SJSA1 (cell line): ENCODE measurements around the gene SEZ6L. TPM values are rescaled to one million over a fixed set of nuclear protein-coding genes. Genes with fewer than 3 reads are reported as not detected.

Experiments used
- DNase-seq, 2 experiments: peaks; one replicate each; pipeline ENCODE4 v3.0.0-alpha.2; 2015 to 2020; ENCODE audit warnings: low spot score in 2 of 2, low read depth in 1 of 2
- H3K27ac ChIP-seq: fragments of 250-450 bp; sonication (Bioruptor Pico); 2 replicates; pipeline ENCODE4 v1.5.1; 2020; ENCODE audit warnings: mild to moderate bottlenecking, moderate library complexity
- H3K27me3 ChIP-seq: fragments of 250-450 bp; sonication (Bioruptor Pico); replicated peaks from 2 replicates; pipeline ENCODE4 v1.5.1; 2020; ENCODE audit warnings: mild to moderate bottlenecking, moderate library complexity
- H3K36me3 ChIP-seq: fragments of 250-450 bp; sonication (Bioruptor Pico); 2 replicates; pipeline ENCODE4 v1.5.1; 2020; ENCODE audit warnings: mild to moderate bottlenecking
- H3K4me1 ChIP-seq: fragments of 250-450 bp; sonication (Bioruptor Pico); replicated peaks from 2 replicates; pipeline ENCODE4 v1.6.1; 2021; ENCODE audit warnings: mild to moderate bottlenecking
- H3K4me3 ChIP-seq: fragments of 250-450 bp; sonication (Bioruptor Pico); 2 replicates; pipeline ENCODE4 v1.5.1; 2020; ENCODE audit warnings: mild to moderate bottlenecking
- H3K9me3 ChIP-seq: fragments of 250-450 bp; sonication (Bioruptor Pico); replicated peaks from 2 replicates; pipeline ENCODE4 v1.5.1; 2020; ENCODE audit warnings: mild to moderate bottlenecking
- total RNA-seq: library from RNA; depleted of rRNA; stranded (reverse); fragments of >200 nt; shearing (Covaris generic); gene quantifications from 2 replicates; pipeline ENCODE4 v1.2.3, GENCODE V29; 2014

SEZ6L gene
- total RNA-seq, 1 experiment from 2014 or later: not detected

DNA sequence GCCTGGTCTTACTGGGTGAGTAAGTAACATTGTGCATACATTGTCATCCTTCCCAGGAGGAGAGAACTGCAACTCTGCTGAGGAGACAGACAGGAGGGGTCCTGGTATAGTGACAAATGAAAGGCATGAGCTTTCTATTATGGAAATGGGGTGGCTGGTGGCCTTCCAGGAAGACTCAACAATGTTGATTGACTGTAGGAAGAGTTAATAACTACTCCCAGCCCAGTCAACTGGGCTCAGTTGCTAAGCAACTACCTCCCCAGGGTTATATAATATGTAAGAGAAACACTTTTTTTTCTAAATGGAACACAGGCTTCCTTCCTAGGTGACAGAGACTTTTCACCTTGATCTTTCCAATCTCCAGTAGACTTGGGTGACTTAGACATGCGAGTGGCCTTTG lies 28.2 kb downstream of the SEZ6L start:
- H3K4me1 ChIP-seq: no peaks in the 10 kb centered on the region
- no peak overlapping the region for H3K4me3 ChIP-seq
- DNase-seq: no peak
- H3K36me3 ChIP-seq: no peaks in the 10 kb centered on the region
- H3K27me3 ChIP-seq: no peaks in the 10 kb centered on the region; the same call in none of the 2 replicates
- H3K27ac ChIP-seq: no peak overlapping the region
- no peaks in the 10 kb centered on the region for H3K9me3 ChIP-seq

- H3K9me3 ChIP-seq: no peaks in the 10 kb centered on the region
- no peak for DNase-seq
- no peaks in the 10 kb centered on the region for H3K4me1 ChIP-seq
- no peak overlapping the region for H3K4me3 ChIP-seq
- peaks cover 8% of the 10 kb centered on the region for H3K27me3 ChIP-seq
- no peaks in the 10 kb centered on the region for H3K36me3 ChIP-seq
- no peak overlapping the region for H3K27ac ChIP-seq
Measured at GRCh38 chr22:26199665-26200064, 30.4 kb downstream of the SEZ6L start.

GRCh38 chr22:26202280-26202924 lies 33.1 kb downstream of the SEZ6L start:
- Histone ChIP-seq H3K27ac (no peak overlapping the region), H3K36me3 (no peaks in the 10 kb centered on the region), H3K4me1 (no peaks in the 10 kb centered on the region), H3K9me3 (no peaks in the 10 kb centered on the region), H3K27me3 (peaks cover 9% of the 10 kb centered on the region; the same call in 1 of the 2 replicates), H3K4me3 (no peak overlapping the region)
- DNase-seq: no peak

- no peak for DNase-seq
- no peaks in the 10 kb centered on the region for H3K4me1 ChIP-seq
- peaks cover 12% of the 10 kb centered on the region; the same call in 1 of the 2 replicates for H3K27me3 ChIP-seq
- H3K27ac ChIP-seq: no peak overlapping the region
- no peaks in the 10 kb centered on the region for H3K36me3 ChIP-seq
- no peak overlapping the region for H3K4me3 ChIP-seq
- H3K9me3 ChIP-seq: no peaks in the 10 kb centered on the region
Measured at GRCh38 chr22:26205494-26205893, 36.2 kb downstream of the SEZ6L start.

DNA sequence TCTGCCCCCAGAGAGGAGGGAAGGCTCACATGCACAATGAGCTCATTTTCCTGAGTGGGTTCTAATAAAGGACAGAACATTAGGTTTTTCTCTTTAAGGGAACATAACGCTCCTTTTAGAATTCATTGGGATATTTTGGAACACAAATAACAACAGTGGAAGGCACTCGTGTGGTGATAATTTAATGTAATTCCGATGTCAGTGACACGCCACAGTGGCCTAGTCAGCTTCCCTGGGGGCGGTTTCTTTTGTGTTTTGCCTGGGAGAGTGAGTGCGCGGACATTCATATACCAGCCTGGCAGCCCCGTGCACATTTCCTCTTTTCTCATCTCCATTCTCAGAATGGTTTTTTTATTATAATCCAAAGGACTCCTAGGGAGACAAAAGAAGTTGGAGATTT lies 41.1 kb downstream of the SEZ6L start:
- no peak overlapping the region for H3K4me3 ChIP-seq
- DNase-seq: no peak
- H3K27ac ChIP-seq: no peak overlapping the region
- H3K4me1 ChIP-seq: no peaks in the 10 kb centered on the region
- peaks cover 6% of the 10 kb centered on the region for H3K27me3 ChIP-seq
- H3K36me3 ChIP-seq: no peaks in the 10 kb centered on the region
- H3K9me3 ChIP-seq: no peaks in the 10 kb centered on the region

GRCh38 chr22:26213826-26214225 lies 44.6 kb downstream of the SEZ6L start:
- Histone ChIP-seq H3K4me3 (no peak overlapping the region), H3K36me3 (no peaks in the 10 kb centered on the region), H3K9me3 (no peaks in the 10 kb centered on the region), H3K27ac (no peak overlapping the region), H3K4me1 (no peaks in the 10 kb centered on the region), H3K27me3 (peaks cover 14% of the 10 kb centered on the region)
- DNase-seq: no peak

GRCh38 chr22:26214466-26214865 lies 45.2 kb downstream of the SEZ6L start:
- Histone ChIP-seq H3K27me3 (peaks cover 14% of the 10 kb centered on the region), H3K4me3 (no peak overlapping the region), H3K27ac (no peak overlapping the region), H3K4me1 (no peaks in the 10 kb centered on the region), H3K36me3 (no peaks in the 10 kb centered on the region), H3K9me3 (no peaks in the 10 kb centered on the region)
- no peak for DNase-seq

GRCh38 chr22:26215736-26216135 lies 46.5 kb downstream of the SEZ6L start:
- Histone ChIP-seq H3K27ac (no peak overlapping the region), H3K4me3 (no peak overlapping the region), H3K27me3 (peaks cover 12% of the 10 kb centered on the region), H3K36me3 (no peaks in the 10 kb centered on the region), H3K4me1 (no peaks in the 10 kb centered on the region), H3K9me3 (no peaks in the 10 kb centered on the region)
- no peak for DNase-seq

DNA sequence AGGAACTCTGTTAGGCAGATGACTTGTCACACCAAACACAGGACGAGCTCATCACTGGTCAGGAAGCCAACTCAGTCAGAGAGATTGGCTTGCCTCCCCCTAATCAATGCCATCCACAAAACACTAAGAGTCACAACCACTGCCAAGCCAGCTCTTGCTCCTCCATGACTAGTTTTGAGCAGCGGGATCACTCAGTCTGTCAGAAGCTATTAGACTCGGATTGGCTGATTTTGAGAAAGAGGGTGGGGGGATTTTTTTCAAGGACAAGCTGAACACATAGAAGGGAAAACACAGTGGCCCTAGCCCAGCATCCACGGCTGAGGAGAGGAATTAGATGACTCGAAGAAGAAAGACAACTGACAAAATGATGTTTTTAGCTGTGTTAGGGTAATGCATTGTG lies 55.9 kb downstream of the SEZ6L start:
- Histone ChIP-seq H3K36me3 (no peaks in the 10 kb centered on the region), H3K4me1 (no peaks in the 10 kb centered on the region), H3K4me3 (no peak overlapping the region), H3K9me3 (no peaks in the 10 kb centered on the region), H3K27ac (no peak overlapping the region), H3K27me3 (no peaks in the 10 kb centered on the region)
- DNase-seq: no peak

- no peaks in the 10 kb centered on the region; the same call in 1 of the 2 replicates for H3K27me3 ChIP-seq
- H3K27ac ChIP-seq: no peak overlapping the region
- no peaks in the 10 kb centered on the region for H3K4me1 ChIP-seq
- no peak for DNase-seq
- H3K36me3 ChIP-seq: no peaks in the 10 kb centered on the region
- no peak overlapping the region for H3K4me3 ChIP-seq
- no peaks in the 10 kb centered on the region for H3K9me3 ChIP-seq
Measured at GRCh38 chr22:26226538-26227297, 57.5 kb downstream of the SEZ6L start.

GRCh38 chr22:26229910-26230309 lies 60.6 kb downstream of the SEZ6L start:
- Histone ChIP-seq H3K27me3 (peaks cover 22% of the 10 kb centered on the region), H3K4me3 (no peak overlapping the region), H3K27ac (no peak overlapping the region), H3K9me3 (no peaks in the 10 kb centered on the region), H3K4me1 (no peaks in the 10 kb centered on the region), H3K36me3 (no peaks in the 10 kb centered on the region)
- no peak for DNase-seq

DNA sequence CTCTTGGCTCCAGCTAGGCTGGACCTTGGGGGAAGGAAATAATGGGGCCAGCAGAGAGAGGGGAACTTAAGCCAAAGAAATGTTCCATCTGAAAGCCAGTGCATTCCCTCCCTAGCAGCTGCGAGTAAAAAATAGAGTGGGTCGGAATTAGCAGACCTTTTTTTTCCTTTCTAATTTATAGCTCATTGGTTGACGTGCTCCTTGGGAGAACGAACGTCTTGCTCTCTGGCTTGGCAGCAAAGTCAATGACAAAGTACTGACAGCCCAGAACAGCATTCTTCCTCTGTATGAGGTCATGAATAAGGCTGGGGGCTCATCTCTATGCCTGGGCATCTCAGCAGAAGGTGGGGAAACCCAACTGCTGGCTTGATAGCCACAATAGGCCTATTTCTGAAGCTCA lies 65.0 kb downstream of the SEZ6L start:
- DNase-seq: no peak
- Histone ChIP-seq H3K9me3 (no peaks in the 10 kb centered on the region), H3K4me3 (no peak overlapping the region), H3K27ac (no peak overlapping the region), H3K27me3 (peaks cover 53% of the 10 kb centered on the region), H3K4me1 (no peaks in the 10 kb centered on the region), H3K36me3 (no peaks in the 10 kb centered on the region)

DNA sequence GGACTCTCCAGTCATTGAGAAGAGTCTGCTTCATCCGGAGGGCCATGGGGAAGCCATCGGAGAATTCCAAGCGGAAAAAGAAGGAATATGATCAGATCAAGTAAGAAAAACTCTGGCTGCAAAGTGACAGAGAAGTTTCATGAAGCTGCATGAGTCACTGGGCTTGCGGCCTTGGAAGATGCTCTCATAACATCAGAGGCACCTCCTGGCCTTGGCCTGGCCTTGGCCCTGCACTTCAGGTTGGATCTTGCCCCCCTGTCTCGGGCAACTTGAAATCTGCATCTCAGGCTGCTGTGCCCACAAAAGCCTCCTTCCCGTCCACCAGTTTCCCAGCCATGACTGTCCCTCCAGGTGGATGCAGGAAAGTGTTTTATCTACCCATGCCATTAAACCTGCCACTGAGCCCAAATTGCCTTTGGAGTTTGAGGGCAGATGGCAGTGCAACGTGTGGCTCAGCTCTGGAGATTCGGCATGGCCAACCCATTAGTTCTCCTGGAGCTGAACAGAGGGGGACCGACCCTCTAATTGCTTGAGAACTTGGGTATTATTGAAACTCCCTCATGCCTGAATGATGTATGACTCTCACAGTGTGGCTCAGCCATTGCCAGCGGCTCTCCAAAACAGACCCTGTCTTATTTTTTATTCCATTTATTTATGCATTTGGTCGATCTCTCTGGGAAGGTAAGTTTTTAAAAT lies 66.7 kb downstream of the SEZ6L start:
- H3K4me1 ChIP-seq: no peaks in the 10 kb centered on the region
- no peak for DNase-seq
- H3K36me3 ChIP-seq: no peaks in the 10 kb centered on the region
- H3K27me3 ChIP-seq: peaks cover 55% of the 10 kb centered on the region
- no peak overlapping the region for H3K4me3 ChIP-seq
- H3K9me3 ChIP-seq: no peaks in the 10 kb centered on the region
- no peak overlapping the region for H3K27ac ChIP-seq

- Histone ChIP-seq H3K36me3 (no peaks in the 10 kb centered on the region), H3K27me3 (peaks cover 56% of the 10 kb centered on the region), H3K4me3 (no peak overlapping the region), H3K9me3 (no peaks in the 10 kb centered on the region), H3K4me1 (no peaks in the 10 kb centered on the region), H3K27ac (no peak overlapping the region)
- no peak for DNase-seq
Measured at GRCh38 chr22:26236991-26237390, 67.7 kb downstream of the SEZ6L start.
